SK-N-DZ (cell line): ENCODE measurements around the gene TMEM132C.

ENCODE experiments used
- small RNA-seq, 2 experiments: library from RNA; depleted of rRNA; stranded (forward); fragments of <200 nt; gene quantifications; one replicate each; pipeline ENCODE3, GENCODE V24; 2014

TMEM132C gene

Small RNA genes within 50 kb of the gene (small RNA-seq; reads per million reads assigned to genes)
- gene MIR3612: 0.16 to 1.5 reads per million in 2 experiments
- 0 to 0.03 reads per million in 2 experiments for gene MIR4419B
